Mesenchymal stem cell (in vitro differentiated cells and primary cell): Measurements from ENCODE around the gene CAMK4.

ENCODE experiments used
- DNase-seq: peaks from one replicate; pipeline ENCODE4 v3.0.0-alpha.2; 2013
- H2AFZ ChIP-seq: one replicate; pipeline ENCODE4 v1.6.1; 2013; ENCODE audit warnings: low read depth, mild to moderate bottlenecking, control low read depth, inconsistent platforms, low read length, moderate library complexity
- H2AK5ac ChIP-seq: 2 replicates; pipeline ENCODE4 v1.6.1; 2013; ENCODE audit warnings: low read length, moderate library complexity, mild to moderate bottlenecking, inconsistent platforms; ENCODE audit not compliant: severe bottlenecking
- H2BK120ac ChIP-seq: one replicate; pipeline ENCODE4 v1.6.1; 2013; ENCODE audit warnings: low read depth, mild to moderate bottlenecking, inconsistent platforms, low read length, moderate library complexity
- H2BK12ac ChIP-seq, 2 experiments: one replicate each; pipeline ENCODE4 v1.6.1; 2013; ENCODE audit warnings: inconsistent platforms in 2 of 2, low read length in 2 of 2, mild to moderate bottlenecking in 2 of 2, moderate library complexity in 2 of 2, control low read depth in 1 of 2
- H2BK15ac ChIP-seq: one replicate; pipeline ENCODE4 v1.6.1; 2013; ENCODE audit warnings: mild to moderate bottlenecking, low read depth, inconsistent platforms; ENCODE audit not compliant: poor library complexity, severe bottlenecking
- H2BK5ac ChIP-seq: 2 replicates; pipeline ENCODE4 v1.6.1; 2013; ENCODE audit warnings: low read depth, mild to moderate bottlenecking, low read length, control low read depth, inconsistent platforms; ENCODE audit not compliant: poor library complexity, severe bottlenecking
- H3K14ac ChIP-seq, 2 experiments: one replicate each; pipeline ENCODE4 v1.6.1; 2013; ENCODE audit warnings: inconsistent platforms in 2 of 2, low read length in 2 of 2, control low read depth in 1 of 2, mild to moderate bottlenecking in 1 of 2, moderate library complexity in 1 of 2
- H3K18ac ChIP-seq, 2 experiments: one replicate each; pipeline ENCODE4 v1.6.1; 2013; ENCODE audit warnings: inconsistent platforms in 2 of 2, low read length in 2 of 2, control low read depth in 1 of 2, low read depth in 1 of 2, mild to moderate bottlenecking in 1 of 2
- H3K23ac ChIP-seq, 2 experiments: one replicate each; pipeline ENCODE4 v1.6.1; 2013; ENCODE audit warnings: inconsistent platforms in 2 of 2, low read length in 2 of 2, mild to moderate bottlenecking in 2 of 2, moderate library complexity in 2 of 2, control low read depth in 1 of 2
- H3K27ac ChIP-seq: 2 replicates; pipeline ENCODE4 v1.5.1; 2013; ENCODE audit warnings: mild to moderate bottlenecking, moderate library complexity, low read length, control low read depth, inconsistent platforms; ENCODE audit not compliant: poor library complexity, severe bottlenecking
- H3K27me3 ChIP-seq, 2 experiments: 2 replicates each; pipeline versions ENCODE4 v1.6.1 to v1.7.0; 2013; ENCODE audit warnings: low read length in 2 of 2, mild to moderate bottlenecking in 2 of 2, moderate library complexity in 2 of 2, control low read depth in 1 of 2, inconsistent platforms in 1 of 2; ENCODE audit not compliant: control insufficient read depth in 1 of 2, insufficient read depth in 1 of 2
- H3K36me3 ChIP-seq, 2 experiments: 2 replicates each; pipeline versions ENCODE4 v1.6.1 to v1.7.0; 2013; ENCODE audit warnings: low read length in 2 of 2, control low read depth in 1 of 2, inconsistent platforms in 1 of 2, low read depth in 1 of 2, mild to moderate bottlenecking in 1 of 2; ENCODE audit not compliant: insufficient read depth in 2 of 2, control insufficient read depth in 1 of 2
- H3K4ac ChIP-seq, 2 experiments: one replicate each; pipeline ENCODE4 v1.6.1; 2013; ENCODE audit warnings: inconsistent platforms in 2 of 2, low read length in 2 of 2, mild to moderate bottlenecking in 2 of 2, moderate library complexity in 2 of 2, control low read depth in 1 of 2, low read depth in 1 of 2
- H3K4me1 ChIP-seq: 2 replicates; pipeline ENCODE4 v1.6.1; 2013; ENCODE audit warnings: low read depth, low read length, control low read depth; ENCODE audit not compliant: control insufficient read depth, insufficient read depth
- H3K4me2 ChIP-seq: 2 replicates; pipeline ENCODE4 v1.6.1; 2013; ENCODE audit warnings: low read length, mild to moderate bottlenecking, inconsistent platforms; ENCODE audit not compliant: poor library complexity, severe bottlenecking
- H3K4me3 ChIP-seq, 2 experiments: 2 replicates each; pipeline versions ENCODE4 v1.5.1 to v1.7.0; 2013; ENCODE audit warnings: low read length in 2 of 2, mild to moderate bottlenecking in 2 of 2, control low read depth in 1 of 2, low read depth in 1 of 2; ENCODE audit not compliant: insufficient read depth in 1 of 2
- H3K79me1 ChIP-seq: replicated peaks from 2 replicates; pipeline ENCODE4 v1.6.1; 2013; ENCODE audit warnings: mild to moderate bottlenecking, control low read depth, low read length, inconsistent platforms; ENCODE audit not compliant: poor library complexity, severe bottlenecking
- H3K9ac ChIP-seq: 2 replicates; pipeline ENCODE4 v1.7.0; 2013; ENCODE audit warnings: mild to moderate bottlenecking, low read length, moderate library complexity
- H3K9me3 ChIP-seq: 2 replicates; pipeline ENCODE4 v1.7.0; 2013; ENCODE audit warnings: mild to moderate bottlenecking, low read length; ENCODE audit not compliant: control insufficient read depth
- H4K8ac ChIP-seq: one replicate; pipeline ENCODE4 v1.6.1; 2013; ENCODE audit warnings: inconsistent platforms, mild to moderate bottlenecking, low read length, moderate library complexity
- H4K91ac ChIP-seq: one replicate; pipeline ENCODE4 v1.6.1; 2013; ENCODE audit warnings: mild to moderate bottlenecking, low read length, inconsistent platforms
- WGBS: methylation state at CpG from one replicate; pipeline ENCODE4 v1.1.7; 2013; ENCODE audit warnings: mixed read lengths; 5-methylcytosine and 5-hydroxymethylcytosine counted together

CAMK4 gene

GRCh38 chr5:111488353-111488752 is 264.2 kb downstream of the CAMK4 start:
- H4K91ac ChIP-seq: no peak overlapping the region
- no peaks in the 10 kb centered on the region for H3K9me3 ChIP-seq
- H2AK5ac ChIP-seq: no peak overlapping the region
- no peak overlapping the region for H3K9ac ChIP-seq
- H3K27me3 ChIP-seq: no peaks in the 10 kb centered on the region
- H3K4ac ChIP-seq: no peak overlapping the region
- peaks cover 0 to 4% of the 10 kb centered on the region in 2 experiments for H3K36me3 ChIP-seq
- DNase-seq: no peak
- no peak overlapping the region for H4K8ac ChIP-seq
- H3K79me1 ChIP-seq: no peaks in the 10 kb centered on the region
- H2AFZ ChIP-seq: no peak overlapping the region
- no peaks in the 10 kb centered on the region for H3K4me1 ChIP-seq
- no peak overlapping the region for H3K4me2 ChIP-seq
- H2BK5ac ChIP-seq: no peak overlapping the region
- H3K23ac ChIP-seq: no peak overlapping the region
- H2BK15ac ChIP-seq: no peak overlapping the region
- H3K14ac ChIP-seq: no peak overlapping the region
- no peak overlapping the region for H3K27ac ChIP-seq
- no peak overlapping the region for H2BK120ac ChIP-seq
- no peak overlapping the region for H3K4me3 ChIP-seq
- H2BK12ac ChIP-seq: no peak overlapping the region
- H3K18ac ChIP-seq: no peak overlapping the region

- no peaks in the 10 kb centered on the region for H3K9me3 ChIP-seq
- H2AFZ ChIP-seq: no peak overlapping the region
- DNase-seq: no peak
- WGBS: 94% methylated on average over 2 of the region's 2 CpGs
- H3K36me3 ChIP-seq: peaks cover 0 to 19% of the 10 kb centered on the region in 2 experiments
- no peak overlapping the region for H3K23ac ChIP-seq
- H2BK12ac ChIP-seq: no peak overlapping the region
- H3K79me1 ChIP-seq: peaks cover 4% of the 10 kb centered on the region
- H2AK5ac ChIP-seq: no peak overlapping the region
- no peak overlapping the region for H3K4me2 ChIP-seq
- H2BK120ac ChIP-seq: no peak overlapping the region
- H3K9ac ChIP-seq: no peak overlapping the region
- H4K8ac ChIP-seq: no peak overlapping the region
- no peak overlapping the region for H2BK5ac ChIP-seq
- H3K14ac ChIP-seq: no peak overlapping the region
- no peak overlapping the region for H3K4me3 ChIP-seq
- no peak overlapping the region for H2BK15ac ChIP-seq
- H3K18ac ChIP-seq: no peak overlapping the region
- H4K91ac ChIP-seq: no peak overlapping the region
- H3K27ac ChIP-seq: no peak overlapping the region
- H3K27me3 ChIP-seq: no peaks in the 10 kb centered on the region
- H3K4ac ChIP-seq: no peak overlapping the region
- H3K4me1 ChIP-seq: no peaks in the 10 kb centered on the region
Observed at GRCh38 chr5:111493031-111493430, 268.8 kb downstream of the CAMK4 start.

GRCh38 chr5:111494355-111494999 is 270.3 kb downstream of the CAMK4 start:
- 100% methylated on average over 1 of the region's 2 CpGs for WGBS

GRCh38 chr5:111495159-111495558 is 271.0 kb downstream of the CAMK4 start:
- Histone ChIP-seq H3K27ac (no peak overlapping the region), H3K9me3 (no peaks in the 10 kb centered on the region), H2AK5ac (peak overlapping the region; percentile 69), H4K91ac (no peak overlapping the region), H2AFZ (no peak overlapping the region), H3K27me3 (no peaks in the 10 kb centered on the region), H2BK5ac (no peak overlapping the region), H3K14ac (no peak overlapping the region), H2BK120ac (no peak overlapping the region), H3K23ac (no peak overlapping the region), H3K36me3 (peaks cover 4 to 39% of the 10 kb centered on the region in 2 experiments), H2BK15ac (no peak overlapping the region), H3K4ac (peak overlapping the region in 1 of 2 experiments; percentile 30), H3K18ac (peak overlapping the region; percentile 43 to 56), H2BK12ac (no peak overlapping the region), H3K4me1 (no peaks in the 10 kb centered on the region), H3K4me3 (no peak overlapping the region), H3K79me1 (peaks cover 7% of the 10 kb centered on the region), H3K4me2 (no peak overlapping the region), H4K8ac (no peak overlapping the region), H3K9ac (no peak overlapping the region)
- 100% methylated on average over 1 of the region's 1 CpG for WGBS
- no peak for DNase-seq

More at GRCh38 chr5:111494355-111494999, 270.3 kb downstream of the CAMK4 start:
- Histone ChIP-seq H3K36me3 (peaks cover 3 to 32% of the 10 kb centered on the region in 2 experiments), H3K18ac (peak overlapping the region; percentile 74 to 96), H2BK120ac (no peak overlapping the region), H3K27me3 (no peaks in the 10 kb centered on the region), H3K4me2 (no peak overlapping the region), H3K4me3 (no peak overlapping the region), H3K79me1 (peaks cover 7% of the 10 kb centered on the region), H3K9me3 (no peaks in the 10 kb centered on the region), H3K4ac (no peak overlapping the region), H3K23ac (no peak overlapping the region), H3K14ac (no peak overlapping the region), H2AK5ac (peak overlapping the region; percentile 91), H3K9ac (no peak overlapping the region), H3K27ac (peak overlapping the region; percentile 43), H4K91ac (no peak overlapping the region), H2BK5ac (no peak overlapping the region), H3K4me1 (no peaks in the 10 kb centered on the region), H2BK12ac (no peak overlapping the region), H2BK15ac (no peak overlapping the region), H2AFZ (no peak overlapping the region), H4K8ac (peak overlapping the region; percentile 69)
- DNase-seq: no peak
